Stimulated activated CD8-positive, alpha-beta memory T cell treated with anti-CD3 and anti-CD28 coated beads, Interleukin-2, amount 100 ng/mL, for 1 hour (primary cell): Measurements from ENCODE around the gene SPPL2B.
"Not testable (repeated sequence)": the region's sequence is repeated elsewhere in the genome, so short reads cannot be mapped to it uniquely, and the experiment has no call there.

ENCODE experiments used
- DNase-seq, 2 donors: peaks; one replicate each; pipeline ENCODE4 v3.0.0-alpha.2; 2020; ENCODE audit warnings: low read depth in 2 of 2

SPPL2B gene

DNA sequence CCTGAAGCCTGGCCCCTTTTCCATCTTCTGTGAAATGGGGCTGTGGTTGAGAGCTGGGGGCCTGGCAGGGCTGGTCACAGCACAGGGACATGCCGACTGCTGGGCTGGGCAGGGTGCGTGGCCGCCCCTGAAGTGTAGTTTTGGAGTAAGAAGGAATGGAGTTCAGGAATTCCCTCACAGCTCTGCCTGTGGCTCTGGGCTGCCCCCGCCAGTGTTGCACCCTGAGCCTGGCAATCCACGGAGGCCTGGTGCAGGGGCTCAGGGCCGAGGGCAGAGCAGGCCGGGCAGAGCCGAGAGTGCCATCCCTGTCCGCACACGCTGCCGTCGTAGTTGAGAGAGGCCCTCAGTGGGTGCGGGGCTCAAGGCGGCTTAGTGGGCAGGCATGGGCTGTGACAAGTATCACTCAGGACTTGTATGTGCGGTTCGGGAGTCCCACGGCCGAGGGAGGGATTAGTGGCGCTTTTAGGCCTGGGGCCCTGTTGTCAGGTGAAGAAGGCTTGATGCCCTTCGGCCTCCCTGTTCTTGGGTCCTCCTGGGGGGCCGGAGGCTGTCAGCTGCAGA is 9.7 kb downstream of the SPPL2B start:
- DNase-seq, result no peak

DNA sequence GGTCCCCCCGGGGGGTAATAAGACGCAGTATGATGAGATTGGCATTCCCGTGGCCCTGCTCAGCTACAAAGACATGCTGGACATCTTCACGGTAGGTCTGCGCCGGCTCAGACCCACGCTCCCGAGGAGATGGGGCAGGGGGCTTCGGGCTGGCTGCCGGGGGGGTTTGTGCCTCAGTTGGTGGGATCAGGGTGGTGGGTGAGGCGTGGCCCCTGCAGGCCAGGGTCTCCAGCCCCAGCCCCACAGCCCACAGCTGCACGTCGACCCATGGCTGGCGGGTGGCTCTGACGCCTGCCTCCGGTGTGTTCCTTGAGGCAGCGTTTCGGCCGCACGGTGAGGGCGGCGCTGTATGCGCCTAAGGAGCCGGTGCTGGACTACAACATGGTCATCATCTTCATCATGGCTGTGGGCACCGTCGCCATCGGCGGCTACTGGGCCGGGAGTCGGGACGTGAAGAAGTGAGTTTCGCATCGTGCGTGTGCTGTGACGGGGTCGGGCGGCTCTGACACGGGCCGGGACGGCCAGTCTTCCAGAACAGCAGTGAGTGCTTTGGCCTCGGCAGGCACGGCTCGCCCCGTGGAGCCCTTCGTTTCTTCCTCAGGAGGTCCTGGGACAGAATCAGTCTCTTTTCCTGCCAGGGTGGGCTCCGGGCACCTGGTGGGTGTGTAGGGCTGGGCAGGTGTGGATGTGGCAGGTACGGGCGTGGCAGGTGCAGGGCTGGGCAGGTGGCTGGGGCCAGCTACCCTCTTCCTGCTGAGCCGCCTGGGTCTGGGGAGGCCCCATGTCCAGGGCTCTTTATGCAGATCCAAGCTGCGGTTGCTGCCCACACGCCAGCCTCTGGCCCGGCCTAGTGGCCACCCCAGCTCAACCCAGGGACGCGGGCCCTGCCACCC is 10.5 kb downstream of the SPPL2B start:
- no peak for DNase-seq

DNA sequence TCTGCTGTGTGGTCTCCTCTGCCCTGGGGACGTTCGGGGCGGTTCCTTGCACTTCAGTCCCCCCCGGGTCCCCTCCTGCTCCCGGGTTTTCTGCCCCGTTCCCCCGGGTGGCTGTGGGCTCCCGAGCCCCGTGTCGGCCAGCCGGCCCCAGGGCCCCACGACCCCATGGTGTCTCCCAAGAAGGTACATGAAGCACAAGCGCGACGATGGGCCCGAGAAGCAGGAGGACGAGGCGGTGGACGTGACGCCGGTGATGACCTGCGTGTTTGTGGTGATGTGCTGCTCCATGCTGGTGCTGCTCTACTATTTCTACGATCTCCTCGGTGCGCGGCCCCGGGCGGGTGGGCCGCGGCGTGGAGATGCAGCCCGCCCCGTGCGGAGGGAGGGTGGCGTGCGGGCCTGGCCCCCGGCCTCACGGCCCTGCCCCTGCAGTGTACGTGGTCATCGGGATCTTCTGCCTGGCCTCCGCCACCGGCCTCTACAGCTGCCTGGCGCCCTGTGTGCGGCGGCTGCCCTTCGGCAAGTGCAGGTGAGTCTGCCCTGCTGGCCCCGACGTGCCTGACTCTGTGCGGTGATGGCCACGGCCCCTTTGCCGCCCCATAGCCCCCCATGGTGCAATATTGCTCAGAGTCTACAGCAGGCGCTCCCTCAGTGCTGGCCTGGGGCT is 11.3 kb downstream of the SPPL2B start:
- no peak for DNase-seq

DNA sequence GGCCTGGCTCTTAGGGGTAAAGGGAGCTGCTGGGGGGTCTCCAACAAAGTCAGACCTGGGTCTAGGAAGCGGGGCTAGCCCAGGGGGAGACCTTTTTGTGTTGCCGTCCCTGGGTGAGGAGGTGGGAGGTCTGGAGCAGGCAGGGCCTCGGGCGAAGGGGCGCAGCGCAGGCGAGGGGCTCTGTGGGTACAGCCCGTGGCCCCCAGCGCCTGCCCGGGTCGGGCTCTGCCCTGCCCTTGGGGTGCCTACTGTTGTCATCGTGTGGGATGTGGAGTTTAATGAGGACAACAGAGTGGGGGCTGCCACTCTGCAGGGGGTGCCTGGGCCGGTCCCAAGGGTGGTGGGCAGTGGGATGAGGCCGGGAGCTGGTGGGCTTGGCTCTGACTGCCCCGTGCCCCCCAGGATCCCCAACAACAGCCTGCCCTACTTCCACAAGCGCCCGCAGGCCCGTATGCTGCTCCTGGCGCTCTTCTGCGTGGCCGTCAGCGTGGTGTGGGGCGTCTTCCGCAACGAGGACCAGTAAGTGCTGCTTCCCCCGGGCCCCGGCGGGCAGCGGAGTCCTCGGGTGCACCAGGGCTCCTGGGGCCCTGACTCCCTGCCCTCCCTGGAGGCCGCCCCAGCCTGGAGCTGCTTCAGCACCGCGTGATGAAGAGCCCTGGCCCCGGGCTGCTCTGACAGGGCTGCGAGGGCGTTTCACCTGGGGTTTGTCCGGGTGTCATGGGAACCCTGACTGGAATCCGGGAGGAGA is 12.2 kb downstream of the SPPL2B start:
- DNase-seq, result no peak

DNA sequence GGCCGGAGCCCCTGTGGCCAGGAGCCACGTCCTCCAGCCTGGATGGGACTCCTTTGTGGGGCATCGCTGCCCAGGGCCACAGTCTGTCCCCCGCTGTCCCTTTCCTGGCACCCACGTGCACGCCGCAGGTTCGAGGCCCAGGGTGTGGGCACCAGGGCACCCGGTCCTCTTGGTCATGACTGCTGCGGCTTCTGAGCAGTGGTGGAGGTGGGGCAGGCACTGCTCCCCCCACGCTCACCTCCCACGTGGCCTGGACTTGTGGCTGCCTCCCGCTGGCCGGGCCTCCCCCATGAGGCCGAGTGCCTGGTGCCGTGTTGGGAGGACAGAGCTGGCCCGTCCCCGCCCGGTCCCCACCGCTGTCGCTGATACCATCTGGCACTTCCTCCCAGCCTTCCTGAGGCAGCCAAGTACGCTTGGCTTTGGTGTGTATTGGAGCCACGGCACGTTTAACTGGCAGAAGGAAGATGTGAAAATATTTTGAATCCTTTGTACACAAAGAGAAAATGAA is 12.8 kb downstream of the SPPL2B start:
- no peak for DNase-seq

DNA sequence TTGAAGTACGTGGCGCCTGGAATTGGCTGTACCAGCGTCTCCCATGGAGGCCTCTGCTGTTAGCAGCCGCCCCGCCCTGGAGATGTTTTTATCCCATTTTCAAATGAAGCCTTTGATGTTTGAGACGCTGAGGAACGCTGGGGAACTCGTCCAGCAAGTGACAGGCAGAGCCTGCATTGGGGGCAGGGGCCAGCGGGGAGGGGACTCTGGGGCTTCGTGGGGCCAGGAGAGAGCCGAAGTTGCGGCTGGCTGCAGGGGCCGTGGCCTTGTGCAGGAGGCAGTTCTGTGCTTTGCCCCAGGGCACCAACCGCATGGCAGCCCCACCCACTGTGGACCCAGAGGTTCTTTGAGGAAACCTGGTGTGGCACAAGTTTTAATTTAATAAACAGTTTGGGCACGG is 13.5 kb downstream of the SPPL2B start:
- no peak for DNase-seq

DNA sequence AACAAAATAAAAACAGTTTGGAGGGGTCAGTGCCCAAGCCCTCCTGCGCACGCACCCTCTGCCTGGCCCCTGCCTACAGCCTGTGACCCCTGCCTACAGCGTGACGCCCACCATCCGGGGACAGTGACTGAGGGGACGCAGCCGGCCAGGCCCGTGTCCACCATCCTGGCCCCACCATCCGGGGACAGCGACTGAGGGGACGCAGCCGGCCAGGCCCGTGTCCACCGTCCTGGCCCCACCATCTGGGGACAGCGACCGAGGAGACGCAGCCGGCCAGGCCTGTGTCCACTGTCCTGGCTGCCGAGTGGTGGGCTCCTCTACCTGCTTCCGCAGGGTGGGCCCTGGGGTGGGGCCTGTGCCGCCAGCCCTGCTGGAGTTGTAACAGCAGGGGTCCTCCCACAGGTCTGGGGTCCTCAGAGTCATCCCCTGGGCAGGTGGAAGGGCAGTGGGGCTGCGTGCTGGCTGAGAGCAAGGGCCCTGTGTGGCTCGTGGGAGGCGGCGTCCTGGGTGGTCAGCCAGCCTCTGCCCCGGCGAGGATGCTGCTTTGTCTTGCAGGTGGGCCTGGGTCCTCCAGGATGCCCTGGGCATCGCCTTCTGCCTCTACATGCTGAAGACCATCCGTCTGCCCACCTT is 14.3 kb downstream of the SPPL2B start:
- no peak for DNase-seq

DNA sequence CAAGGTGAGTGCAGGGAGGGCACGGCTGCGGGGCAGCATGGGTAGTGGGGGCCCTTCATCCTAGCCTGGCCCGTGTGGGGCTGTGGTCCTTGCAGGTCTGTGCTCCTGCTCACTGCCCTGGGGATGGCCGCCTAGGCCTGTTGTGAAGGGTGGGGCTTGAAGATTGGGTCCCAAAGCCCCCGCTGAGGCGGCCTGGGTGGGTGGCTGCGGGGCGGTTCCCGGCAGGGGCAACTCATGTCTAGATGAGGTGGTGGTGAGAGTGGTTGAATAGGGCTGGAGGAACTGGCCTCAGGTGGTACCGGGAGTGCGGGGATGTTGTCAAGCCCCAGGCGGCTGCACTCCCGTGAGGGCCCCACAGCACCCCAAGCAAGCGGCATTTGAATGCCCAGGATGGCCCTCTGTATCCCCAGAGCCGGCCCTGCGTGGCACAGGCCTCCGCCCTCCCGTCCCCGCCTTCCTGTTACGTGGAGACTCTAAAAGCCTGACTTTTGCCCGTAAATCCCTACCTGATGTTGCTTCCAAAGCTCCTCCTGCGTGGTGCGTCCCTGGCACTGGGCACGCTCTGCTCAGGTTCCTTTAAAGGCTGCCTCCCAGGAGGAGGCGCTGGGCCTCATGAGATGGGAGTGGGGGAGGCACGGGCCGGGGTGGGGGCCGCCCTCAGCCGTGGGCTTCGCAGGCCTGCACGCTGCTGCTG is 15.0 kb downstream of the SPPL2B start:
- DNase-seq, result no peak

DNA sequence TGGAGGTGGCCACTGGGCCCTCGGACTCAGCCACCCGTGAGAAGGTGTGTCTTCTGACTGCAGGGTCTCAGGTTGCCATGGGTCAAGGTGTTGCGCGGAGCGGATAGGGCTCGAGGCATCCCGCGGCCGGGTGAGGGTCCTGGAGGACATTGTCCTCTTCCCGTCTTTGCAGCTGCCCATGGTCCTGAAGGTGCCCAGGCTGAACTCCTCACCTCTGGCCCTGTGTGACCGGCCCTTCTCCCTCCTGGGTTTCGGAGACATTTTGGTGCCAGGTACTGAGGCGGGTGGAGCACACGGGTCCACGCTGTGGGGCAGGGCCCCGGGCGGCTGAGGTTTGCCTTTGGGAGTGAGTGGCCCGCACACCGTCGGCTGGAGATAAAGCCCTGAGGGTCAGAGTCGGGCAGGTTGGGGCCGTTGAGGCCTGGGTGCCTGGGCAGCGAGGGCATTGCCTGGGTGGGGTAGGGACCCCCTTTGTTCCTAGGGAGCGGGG is 15.9 kb downstream of the SPPL2B start:
- DNase-seq, result no peak

DNA sequence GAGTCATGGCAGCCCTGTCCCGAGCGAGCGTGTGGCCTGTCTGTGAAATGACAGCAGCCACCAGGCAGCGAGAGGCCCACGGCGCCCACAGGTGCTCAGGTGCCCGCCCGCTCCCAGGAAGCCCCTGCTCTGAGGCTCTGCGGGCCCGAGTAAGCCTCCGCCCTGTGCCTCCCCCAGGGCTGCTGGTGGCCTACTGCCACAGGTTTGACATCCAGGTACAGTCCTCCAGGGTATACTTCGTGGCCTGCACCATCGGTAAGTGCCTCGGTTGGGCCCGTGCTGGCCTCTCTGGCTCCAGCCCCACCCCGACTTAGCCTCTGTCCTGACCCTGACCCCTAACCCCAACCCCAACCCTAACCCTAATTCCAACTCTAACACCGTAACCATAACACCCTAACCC is 16.6 kb downstream of the SPPL2B start:
- DNase-seq, result no peak

DNA sequence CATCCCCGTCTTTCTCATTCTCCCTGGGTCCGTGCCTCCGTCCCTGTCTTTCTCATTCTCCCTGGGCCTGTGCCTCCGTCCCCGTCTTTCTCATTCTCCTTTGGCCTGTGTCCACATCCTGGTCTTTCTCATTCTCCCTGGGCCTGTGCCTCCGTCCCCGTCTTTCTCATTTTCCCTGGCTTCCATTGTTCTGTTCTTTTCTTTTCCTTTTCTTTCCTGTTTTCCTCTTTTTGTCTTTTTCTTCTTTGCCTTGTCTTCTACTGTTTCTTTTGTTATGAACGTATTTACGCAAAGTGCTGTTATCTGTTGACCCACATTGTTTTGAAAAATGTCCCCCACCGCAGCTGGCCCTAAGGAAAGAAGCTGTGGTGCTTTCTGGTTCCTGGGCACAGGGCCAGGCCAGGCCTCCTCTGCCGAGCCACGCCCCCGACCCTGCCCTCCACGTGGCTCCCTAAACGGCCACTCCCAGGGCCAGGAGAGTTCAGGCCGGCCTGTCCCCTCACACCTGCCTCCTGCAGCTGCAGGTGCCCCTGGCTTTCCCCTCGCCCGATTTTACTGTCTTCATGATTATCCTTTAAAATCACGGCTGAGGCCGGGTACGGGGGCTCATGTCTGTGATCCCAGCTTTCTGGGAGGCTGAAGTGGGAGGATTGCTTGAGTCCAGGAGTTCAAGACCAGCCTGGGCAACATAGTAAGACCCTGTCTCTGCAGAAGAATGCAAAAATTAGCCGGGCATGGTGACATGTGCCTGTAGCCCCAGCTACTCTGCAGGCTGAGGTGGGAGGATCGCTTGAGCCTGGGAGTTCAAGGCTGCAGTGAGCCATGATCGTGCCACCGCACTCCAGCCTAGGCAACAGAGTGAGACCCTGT is 17.5 kb downstream of the SPPL2B start:
- no peak for DNase-seq

DNA sequence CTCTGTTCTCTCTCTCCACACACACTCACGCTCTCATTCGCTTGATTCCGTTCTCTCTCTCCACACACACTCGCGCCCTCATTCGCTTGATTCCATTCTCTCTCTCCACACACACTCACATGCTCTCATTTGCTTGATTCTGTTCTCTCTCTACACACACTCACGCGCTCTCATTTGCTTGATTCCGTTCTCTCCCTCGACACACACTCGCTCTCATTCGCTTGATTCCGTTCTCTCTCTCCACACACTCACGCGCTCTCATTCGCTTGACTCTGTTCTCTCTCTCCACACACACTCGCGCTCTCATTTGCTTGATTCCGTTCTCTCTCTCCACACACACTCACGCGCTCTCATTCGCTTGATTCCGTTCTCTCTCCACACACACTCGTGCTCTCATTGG is 21.3 kb downstream of the SPPL2B start:
- DNase-seq, result not testable (repeated sequence)

DNA sequence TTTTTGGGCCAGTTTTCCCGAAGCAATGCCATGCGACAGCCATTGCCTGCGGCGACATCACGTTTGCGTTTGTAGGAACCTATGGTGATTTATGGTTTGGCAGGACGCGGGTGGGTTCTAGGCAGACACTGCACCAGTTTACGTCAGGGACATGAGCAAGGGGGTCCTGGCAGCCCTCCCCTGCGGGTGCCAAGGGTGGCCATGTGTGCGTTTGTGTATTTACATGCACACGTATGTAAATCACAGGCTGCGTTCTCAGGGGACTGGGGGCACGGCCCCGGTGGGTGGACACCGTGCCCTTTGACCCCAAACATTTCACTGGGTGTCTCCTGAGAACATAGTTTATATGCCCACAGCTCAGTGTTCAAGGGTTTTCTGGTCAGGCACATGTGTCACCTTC is 22.2 kb downstream of the SPPL2B start:
- DNase-seq, result no peak

DNA sequence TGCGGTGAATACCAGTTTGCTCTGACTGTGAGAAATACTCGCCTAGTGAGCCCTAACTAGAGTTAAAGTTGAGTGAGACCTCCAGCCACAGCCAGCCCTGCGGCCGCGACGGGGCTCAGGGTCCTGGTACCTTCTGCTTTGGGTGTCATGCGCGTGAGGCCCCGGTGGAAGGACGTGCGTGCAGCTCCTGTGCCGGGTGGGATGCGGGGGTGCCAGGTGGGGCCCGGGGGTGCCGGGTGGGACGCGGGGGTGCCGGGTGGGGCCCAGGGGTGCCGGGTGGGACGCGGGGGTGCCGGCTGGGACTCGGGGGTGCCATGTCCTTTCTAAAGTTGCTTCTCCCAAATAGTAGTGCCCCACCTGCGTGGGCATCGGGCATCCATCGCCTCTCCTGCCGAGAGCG is 23.1 kb downstream of the SPPL2B start:
- no peak for DNase-seq

DNA sequence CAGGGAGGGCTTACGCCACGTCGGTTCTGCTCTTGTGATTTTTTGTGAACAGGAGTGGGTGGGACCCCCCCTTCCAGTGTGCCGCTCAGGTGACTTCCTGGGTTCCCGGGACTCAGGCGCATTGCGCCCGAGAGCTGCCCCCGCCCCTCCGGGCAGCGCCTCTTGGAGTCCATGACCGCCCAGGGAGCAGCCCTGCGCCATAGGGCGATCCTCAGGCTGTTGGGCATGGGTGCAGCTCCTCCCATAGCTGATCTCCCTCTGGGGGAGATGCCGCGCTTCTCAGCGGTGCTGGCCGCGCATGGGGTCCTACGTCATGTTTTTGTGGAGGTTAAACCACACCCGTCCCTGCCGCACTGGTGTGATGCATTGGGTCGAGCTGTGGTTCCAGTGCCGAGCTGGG is 23.6 kb downstream of the SPPL2B start:
- DNase-seq, result no peak

DNA sequence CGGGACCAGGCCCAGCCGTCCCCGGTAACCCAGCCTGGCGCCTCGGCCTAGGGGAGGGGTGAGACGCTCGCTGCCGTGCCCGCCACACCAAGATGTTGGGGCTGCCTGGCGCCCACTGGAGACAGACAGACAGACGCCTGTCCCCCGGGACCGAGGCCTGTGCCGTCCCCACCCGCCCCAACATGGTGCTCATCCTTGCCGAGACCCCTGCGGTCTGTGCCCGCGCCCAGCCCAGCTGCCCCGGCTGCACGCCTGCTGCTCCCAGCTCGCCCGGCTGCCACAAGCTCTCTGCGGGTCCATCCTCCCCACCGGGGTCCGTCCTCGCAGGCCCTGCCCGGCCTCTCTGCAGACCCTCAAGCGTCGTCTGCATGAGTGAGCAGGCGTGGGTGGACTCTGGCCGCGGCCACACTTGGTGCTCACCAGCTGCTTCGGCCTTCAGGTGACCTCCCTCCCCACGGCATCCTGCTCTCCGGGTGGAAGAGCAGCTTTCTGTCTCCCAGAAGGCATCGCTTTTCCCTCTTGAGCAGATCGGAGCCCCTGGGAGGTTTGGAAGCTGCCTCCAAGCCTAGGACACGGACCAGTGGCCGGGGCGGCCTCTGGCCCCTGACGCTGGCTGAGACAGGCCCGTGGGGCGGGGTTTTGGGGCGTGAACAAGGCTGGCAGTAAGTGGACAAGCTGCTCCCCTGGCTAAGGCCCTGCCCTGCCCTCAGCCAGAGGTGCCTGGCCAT is 24.8 kb downstream of the SPPL2B start:
- no peak for DNase-seq

DNA sequence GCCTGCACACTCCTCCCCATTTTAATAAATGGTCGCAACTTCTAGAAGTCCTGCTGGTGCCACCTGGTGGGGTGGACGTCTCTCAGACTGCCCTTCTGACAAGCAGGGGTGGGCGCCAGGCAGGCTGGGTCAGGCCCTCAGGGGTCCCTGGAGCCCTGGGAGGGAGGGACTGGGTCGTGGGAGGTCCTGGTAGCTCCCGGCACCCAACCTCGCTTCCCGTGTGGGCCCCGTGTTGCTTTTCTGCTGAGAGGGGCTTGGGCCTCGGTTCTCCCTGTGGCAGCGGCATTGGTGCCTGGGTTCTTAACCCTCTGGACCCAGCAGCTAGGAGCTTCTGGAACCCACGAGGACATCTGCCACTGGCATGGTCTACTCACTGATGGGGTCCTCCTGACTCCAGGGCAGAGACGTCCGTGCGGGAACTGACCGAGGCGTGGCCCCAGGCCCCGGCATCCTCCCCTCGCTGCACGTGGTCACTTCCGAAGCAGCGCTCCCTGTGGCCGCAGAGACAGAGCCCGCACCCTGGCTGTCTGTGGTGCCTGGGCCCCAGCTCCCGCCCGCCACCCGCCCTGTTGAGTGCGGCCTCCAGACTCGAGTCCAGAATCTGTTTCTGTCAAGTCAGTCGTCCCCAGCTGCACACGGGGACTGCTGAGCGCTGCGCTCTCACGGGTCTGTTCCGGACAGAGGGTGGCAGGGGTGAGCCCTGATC is 25.6 kb downstream of the SPPL2B start:
- no peak for DNase-seq

DNA sequence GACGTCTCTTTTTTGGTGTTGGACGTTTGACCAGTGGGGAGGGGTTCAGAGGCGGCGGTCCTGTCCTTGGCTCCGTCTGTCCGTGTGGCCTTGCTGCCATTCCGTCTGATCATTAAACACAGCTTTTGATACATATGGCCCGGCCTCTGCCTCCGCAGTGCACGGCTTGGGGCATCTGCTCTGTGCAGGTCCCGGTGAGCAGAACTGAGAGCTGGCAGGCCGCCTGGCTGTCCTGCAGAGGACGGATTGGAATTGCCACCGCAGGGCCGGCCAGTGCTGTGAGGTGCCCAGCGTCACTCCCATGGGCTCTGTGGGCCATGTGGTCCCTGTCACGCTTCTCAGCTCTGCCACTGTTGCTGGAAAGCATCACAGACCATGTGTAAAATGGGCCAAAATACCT is 26.2 kb downstream of the SPPL2B start:
- no peak for DNase-seq
